ENCODE data around the gene THSD4.

Gene THSD4

GRCh38 chr15:71611553-71612396, 496.5 kb downstream of the THSD4 start:
- DNase-seq: no peak

GRCh38 chr15:71612397-71612722, 497.1 kb downstream of the THSD4 start:
- no peak for DNase-seq

- no peak for DNase-seq
Measured at GRCh38 chr15:71612869-71613268, 497.6 kb downstream of the THSD4 start.

GRCh38 chr15:71623111-71623510, 507.8 kb downstream of the THSD4 start:
- DNase-seq: no peak

- DNase-seq: no peak
Measured at GRCh38 chr15:71626596-71627088, 511.4 kb downstream of the THSD4 start.

- no peak for DNase-seq
Measured at GRCh38 chr15:71627188-71627587, 511.9 kb downstream of the THSD4 start.

GRCh38 chr15:71627604-71628003, 512.3 kb downstream of the THSD4 start:
- no peak for DNase-seq

GRCh38 chr15:71628988-71629770, 513.9 kb downstream of the THSD4 start:
- DNase-seq: no peak

- DNase-seq: no peak
Measured at GRCh38 chr15:71629781-71630474, 514.7 kb downstream of the THSD4 start.

- DNase-seq: no peak
Measured at GRCh38 chr15:71630475-71630809, 515.2 kb downstream of the THSD4 start.

- no peak for DNase-seq
Measured at GRCh38 chr15:71632576-71633195, 517.4 kb downstream of the THSD4 start.

GRCh38 chr15:71634820-71635560, 519.7 kb downstream of the THSD4 start:
- no peak for DNase-seq

GRCh38 chr15:71635735-71636134, 520.5 kb downstream of the THSD4 start:
- DNase-seq: no peak

- no peak for DNase-seq
Measured at GRCh38 chr15:71638876-71639275, 523.6 kb downstream of the THSD4 start.

- DNase-seq: no peak
Measured at GRCh38 chr15:71639471-71639870, 524.2 kb downstream of the THSD4 start.

- DNase-seq: no peak
Measured at GRCh38 chr15:71643918-71644317, 528.6 kb downstream of the THSD4 start.

- DNase-seq: no peak
Measured at GRCh38 chr15:71646767-71647486, 531.7 kb downstream of the THSD4 start.

GRCh38 chr15:71647487-71647808, 532.2 kb downstream of the THSD4 start:
- DNase-seq: no peak

GRCh38 chr15:71648095-71648494, 532.8 kb downstream of the THSD4 start:
- DNase-seq: no peak

GRCh38 chr15:71649894-71650293, 534.6 kb downstream of the THSD4 start:
- no peak for DNase-seq

GRCh38 chr15:71650603-71651002, 535.3 kb downstream of the THSD4 start:
- no peak for DNase-seq

- DNase-seq: no peak
Measured at GRCh38 chr15:71651750-71652186, 536.5 kb downstream of the THSD4 start.

Data from bone marrow (tissue), 2 donors.